GF-D8 (cell line): ENCODE results near the gene IGF2BP1.
"Not testable (repeated sequence)": the region's sequence is repeated elsewhere in the genome, so short reads cannot be mapped to it uniquely, and the experiment has no call there.

Source experiments
- DNase-seq: peaks from one replicate; lab custom pipeline; 2025; lab: John Stamatoyannopoulos, UW

IGF2BP1 gene

DNA sequence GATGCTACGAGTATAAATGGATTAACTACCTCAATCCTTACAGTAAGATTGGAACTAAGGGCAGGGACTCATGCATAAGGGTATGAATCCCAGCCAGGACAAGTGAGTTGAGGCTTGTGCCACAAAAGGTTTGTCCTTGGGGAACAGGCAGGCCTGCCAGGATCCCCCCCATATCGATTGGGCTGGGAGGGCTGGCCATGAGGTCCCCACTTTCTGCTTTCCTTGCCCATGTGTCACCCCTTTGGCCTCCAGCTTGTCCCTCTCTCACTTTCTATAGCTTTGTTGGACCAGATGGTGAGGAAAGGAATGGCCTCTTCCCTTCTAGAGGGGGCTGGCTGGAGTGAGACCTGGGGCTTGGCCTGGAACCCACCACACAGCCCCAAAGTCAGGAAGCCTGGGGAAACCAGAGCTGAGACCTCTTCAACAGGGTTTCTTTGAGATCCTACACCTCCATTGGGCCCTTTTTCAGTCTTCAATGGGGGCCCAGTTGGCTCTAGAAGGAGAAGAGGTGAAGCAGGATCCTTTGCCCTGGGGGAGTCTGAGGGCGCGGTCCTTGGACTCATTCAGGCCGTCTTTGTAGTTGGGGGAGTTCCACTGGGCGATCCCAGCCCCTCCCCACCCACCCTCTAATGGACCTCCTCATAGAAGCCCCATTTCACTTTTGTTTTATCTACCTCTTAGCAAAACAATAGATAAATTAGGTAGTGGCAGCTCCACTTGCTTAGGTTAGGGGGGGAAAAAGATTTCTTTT, 57.3 kb downstream of the IGF2BP1 start:
- DNase-seq = no peak

DNA sequence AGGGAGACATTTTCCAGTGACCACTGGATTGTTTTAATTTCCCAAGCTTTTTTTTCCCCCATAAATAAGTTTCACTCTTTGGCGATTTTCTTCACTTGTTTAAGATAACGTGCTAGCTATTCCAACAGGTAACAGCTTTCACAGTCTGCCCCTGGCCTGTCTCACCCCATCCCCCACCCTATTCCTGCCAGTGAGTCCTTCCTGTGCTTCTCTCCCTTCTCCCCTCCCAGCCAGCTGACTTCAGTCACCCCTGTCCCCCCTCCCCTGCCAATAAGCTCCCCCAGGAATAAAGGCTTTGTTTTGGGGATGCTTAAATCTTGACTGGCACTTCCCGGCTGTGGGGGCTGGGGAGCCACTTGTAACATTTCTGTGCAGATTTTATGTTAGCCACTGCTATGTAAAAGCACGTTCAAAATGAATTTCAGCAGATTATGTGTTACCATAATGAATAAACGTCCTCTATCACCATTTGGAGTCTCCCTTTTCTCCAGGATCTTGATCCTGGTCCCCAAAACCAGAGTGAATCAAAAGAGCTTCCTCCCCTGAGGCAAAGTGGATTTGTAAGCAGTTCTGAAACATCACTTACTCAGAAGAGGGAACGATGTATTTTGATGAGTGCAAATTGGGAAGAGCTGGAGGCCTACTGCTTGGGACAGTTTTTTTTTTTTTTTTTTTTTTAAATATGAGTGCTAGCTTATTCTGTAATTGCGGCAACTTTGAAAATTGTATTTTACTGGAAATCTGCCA, 58.2 kb downstream of the IGF2BP1 start:
- DNase-seq = no peak

DNA sequence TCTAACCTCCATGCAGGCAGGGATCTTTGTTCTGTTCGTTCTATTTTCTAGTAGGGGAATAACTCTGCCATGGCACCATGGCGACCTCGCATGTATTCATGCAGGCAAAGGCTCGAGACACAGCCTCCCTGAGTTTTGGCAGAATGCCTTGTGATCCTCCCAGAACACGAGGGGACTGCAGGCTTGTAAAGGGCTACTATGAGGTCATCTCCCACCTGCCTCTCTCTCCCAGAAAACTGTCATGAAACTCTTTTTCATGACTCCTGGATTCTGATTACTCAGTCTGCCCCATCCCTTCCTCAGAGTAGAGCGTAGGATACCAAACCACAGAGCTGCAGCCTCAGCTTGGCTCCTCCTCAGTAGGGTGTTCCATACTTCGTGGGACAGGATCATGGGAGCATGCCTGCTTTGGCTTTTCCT, 64.3 kb downstream of the IGF2BP1 start:
- DNase-seq = no peak

DNA sequence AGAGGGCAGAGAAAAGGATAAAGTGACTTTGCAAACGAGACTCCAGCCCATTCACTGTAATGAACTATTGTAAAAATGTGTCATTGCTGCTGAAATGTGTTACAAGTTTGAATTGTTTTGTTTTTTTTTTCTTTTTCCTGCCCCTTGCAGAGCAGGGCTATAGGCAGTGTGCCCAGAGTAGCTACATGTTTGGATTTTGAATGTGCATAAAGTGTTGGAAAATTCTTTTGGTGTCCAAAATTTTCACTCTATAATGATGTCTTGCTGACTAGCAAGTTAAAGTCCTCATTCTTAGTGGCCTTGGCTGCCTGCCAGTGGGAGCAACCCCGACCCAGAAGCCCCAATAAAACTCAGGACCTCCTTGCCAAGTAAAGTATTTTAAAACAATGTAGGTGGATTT, 66.5 kb downstream of the IGF2BP1 start:
- no peak for DNase-seq

DNA sequence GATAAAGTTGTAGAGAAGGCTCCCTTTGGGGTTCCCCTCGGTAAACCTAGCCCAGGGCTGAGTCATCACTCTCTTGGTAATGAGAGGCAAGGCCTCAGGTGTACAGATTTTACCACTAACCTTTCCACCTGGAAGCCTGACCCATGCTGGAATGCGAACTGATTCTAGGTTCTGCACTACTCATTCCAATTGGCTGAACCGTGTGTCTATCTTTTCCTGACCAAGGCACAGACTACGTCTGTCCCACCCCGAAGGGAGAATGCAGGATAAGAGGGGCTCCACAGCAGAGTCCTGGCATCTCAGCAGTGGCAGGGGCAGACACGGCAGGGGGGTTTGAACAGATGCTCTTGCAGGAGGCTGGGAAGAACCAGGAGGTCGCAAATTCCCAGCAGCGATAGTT, 70.0 kb downstream of the IGF2BP1 start:
- DNase-seq = no peak

DNA sequence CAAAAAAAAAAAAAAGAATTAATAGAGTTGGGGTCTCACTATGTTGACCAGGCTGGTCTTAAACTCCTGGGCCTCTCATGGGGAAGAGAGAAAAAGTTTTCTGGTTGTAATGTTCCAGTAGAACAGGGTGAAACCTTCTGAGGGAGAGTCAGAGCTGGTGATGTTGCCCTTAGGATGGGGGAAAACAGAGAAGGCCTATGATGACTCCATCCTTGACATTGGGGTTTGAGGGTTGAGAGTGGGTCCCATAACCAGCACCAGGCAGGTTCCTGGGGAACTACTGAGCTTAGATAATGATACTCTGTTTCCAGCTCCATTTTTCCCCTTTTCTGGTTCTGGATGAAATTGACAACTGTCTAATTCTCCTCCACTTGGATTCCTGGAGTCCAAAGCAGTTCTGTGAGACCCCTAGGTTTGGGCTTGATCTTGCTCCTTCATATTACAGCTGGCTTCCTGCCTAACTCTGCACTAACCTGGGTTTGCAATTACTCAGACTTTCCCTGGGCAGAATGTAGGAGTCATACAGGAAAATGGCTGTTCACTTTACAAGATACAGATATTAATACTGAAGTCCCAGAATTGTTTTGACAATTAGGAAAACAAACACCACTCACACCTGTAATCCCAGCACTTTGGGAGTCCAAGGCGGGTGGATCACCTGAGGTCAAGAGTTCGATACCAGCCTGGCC, 72.5 kb downstream of the IGF2BP1 start:
- DNase-seq = no peak

DNA sequence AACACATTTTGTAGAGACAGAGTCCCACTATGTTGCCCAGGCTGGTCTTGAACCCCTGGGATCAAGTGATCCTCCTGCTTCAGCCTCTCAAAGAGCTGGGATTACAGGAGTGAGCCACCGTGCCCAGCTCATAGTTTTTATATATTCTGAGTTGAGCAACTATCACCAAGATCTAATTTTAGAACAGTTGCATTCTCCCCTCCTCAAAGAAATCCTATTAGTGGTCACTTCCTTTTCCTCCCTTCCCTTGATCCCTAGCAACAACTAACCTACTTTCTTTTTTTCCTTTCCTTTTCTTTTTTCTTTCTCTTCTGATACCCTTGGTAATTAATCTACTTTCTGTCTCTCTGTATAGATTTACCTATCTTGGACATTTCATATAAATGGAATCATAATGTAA, 73.9 kb downstream of the IGF2BP1 start:
- no peak for DNase-seq

DNA sequence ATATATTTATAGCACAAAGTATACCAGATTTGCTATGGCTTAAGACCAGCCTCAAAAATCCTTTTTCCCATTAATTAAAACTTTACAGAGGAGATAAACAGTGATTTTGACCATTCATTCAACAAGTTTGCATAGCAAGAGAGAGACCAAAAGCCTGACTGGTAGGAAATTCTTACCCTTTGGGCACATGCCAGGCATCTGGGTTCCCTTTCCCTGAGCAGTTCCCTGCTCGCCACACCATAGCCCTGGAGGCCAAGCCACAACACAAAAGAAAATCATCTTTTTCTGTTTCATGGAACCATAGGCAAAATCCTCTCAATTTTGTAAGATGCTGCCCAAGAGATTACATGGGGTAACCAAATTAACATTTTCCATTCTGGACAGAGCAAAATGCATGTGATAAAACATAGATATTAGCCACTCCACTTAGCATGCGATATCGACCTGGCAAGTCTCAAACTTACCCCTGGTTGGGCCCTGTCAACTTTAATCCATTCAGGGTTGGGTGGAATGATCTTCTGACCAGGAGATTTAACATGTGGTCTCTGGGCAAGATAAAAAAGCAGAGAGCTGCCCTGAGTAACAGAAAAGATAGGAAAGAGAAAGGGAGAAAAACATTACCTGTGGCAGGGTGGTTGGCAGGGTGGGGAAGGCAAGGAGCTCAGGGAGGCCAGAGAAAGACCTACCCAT, 77.8 kb downstream of the IGF2BP1 start:
- no peak for DNase-seq

DNA sequence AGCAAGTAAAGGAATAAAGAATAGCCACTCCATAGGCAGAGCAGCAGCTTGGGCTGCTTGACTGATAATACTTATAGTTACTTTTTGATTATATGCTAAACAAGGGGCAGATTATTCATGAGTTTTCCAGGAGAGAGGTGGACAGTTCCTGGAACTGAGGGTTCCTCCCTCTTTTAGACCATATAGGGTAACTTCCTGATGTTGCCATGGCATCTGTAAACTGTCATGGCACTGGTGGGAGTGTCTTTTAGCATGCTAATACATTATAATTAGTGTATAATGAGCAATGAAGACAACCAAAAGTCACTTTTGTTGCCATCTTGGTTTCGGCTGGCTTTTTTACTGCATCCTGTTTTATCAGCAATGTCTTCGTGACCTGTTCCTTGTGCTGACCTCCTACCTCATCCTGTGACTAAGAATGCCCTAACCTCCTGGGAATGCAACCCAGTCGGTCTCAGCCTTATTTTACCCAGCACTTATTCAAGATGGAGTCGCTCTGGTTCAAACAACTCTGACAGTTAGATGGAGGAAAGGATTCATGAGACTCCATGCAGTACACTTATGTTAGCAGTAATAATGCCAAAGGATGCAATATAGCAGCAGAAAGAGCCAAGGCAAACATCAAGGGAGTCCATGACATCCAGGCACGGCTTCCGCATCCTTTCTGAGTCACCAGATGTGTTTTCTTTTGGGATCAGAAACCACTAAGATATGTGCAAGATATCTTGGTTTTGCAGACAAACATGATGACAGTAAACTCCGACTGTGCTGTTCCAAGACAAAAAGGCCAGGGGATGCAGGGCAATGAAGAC, 79.6 kb downstream of the IGF2BP1 start:
- DNase-seq = no peak

DNA sequence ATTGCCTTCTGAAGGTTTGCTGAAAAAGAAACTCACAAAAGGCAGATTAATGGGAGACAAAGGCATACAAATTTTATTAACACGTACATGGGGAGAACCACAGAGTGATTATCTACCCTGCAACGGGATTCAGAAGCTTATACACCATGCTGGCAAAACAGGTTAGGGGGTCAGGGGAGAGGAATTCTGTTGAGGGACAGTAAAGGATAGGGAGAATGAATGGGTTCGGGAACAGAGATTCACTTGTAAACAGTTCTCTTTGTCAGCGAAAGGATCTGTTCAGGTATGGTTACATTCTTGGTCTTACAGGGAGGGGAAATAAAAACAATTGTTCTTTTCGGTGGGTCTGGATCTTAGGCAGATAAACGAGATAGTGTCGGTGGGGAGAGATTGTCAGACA, 81.1 kb downstream of the IGF2BP1 start:
- no peak for DNase-seq

DNA sequence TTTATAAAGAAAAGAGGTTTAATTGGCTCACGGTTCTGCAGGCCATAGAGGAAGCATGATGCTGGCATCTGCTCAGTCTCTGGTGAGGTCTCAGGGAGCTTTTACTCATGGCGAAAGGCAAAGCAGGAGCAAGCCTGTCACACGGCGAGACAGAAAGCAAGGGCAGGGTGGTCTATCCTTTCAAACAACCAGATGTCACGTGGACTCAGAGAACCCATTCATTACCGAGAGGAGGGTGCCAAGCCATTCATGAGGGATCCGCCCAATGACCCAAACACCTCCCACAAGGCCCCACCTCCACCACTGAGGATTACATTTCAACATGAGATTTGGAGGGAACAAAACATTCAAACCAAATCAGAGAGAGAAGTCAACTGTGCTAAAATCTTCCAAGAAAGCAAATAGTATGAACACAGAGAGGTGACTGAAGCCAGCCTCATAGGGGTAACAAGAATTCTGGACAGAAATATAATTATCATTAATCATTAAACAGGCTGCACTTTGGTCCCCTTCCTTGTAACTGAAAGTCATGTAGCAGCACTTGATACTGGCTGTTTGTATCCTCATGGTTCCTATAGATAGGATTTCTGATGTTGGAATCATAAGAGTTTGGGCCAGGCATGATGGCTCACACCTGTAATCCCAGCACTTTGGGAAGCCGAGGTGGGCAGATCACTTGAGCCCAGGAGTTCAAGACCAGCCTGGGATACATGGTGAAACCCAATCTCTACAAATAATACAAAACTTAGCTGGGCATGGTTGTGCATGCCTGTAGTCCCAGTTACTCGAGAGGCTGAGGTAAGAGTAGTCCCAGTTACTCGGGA, 82.9 kb downstream of the IGF2BP1 start:
- DNase-seq = no peak

DNA sequence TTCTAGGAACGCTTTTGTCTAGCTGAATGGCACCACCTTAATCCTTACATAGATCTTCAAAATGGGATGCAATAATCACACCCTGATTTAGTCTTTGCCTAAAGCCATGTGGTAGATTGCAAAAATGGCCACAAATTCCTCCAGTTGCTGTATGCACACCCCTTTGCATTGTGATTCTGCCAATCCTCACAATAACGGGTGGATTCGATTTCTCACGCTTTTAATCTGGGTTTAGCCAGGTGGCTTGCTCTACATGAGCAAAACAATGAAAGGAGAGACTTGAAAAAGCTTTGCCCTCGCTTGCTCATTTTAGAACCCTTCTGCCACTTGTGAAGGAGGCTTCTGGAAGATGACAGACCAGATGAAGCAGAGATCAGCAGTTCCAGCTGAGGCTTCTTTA, 85.0 kb downstream of the IGF2BP1 start:
- DNase-seq = no peak

DNA sequence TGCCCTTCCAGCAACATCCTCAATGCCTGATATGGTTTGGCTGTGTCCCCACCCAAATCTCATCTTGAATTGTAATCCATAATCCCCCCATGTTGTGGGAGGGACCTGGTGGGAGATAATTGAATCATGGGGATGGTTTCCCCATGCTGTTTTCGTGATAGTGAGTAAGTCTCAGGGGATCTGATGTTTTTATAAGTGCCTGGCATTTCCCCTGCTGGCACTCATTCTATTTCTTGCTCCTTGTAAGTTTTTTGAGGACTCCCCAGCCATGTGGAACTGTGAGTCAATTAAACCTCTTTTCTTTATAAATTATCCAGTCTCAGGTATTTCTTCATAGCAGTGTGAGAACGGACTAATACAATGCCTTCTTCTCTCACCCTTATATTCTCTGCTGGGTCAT, 87.9 kb downstream of the IGF2BP1 start:
- not testable (repeated sequence) for DNase-seq

DNA sequence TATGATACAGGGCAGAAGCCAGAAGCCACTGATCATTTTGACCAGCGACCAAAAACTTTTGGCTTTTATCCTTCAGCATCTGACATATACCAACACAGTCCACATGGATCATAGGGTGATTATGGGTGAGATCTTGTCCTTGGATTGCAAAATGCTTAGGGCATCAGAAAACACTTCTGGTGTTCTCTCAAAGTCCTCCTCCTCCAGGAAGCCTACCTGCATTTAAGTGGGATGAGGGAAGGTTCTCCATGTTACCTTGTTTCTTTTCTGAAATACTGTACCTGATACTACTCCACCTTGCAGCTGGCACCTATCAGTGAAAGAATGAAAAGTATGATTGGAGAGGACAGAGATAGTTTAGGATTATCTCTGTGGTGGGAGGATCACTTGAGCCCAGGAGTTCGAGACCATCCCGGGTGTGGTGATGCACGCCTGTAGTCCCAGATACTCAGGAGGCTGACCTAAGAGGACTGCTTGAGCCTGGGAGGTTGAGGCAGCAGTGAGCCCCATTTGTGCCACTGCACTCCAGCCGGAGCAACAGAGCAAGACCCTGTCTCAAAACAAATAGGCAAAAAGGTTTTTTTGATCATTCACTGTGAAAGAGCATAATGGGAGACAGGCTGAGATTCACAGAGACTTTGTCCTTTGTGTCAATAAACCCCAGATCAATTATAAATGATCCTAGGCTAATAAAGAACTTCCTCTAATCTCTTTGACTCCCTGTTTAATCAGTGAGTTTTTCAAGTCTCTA, 88.6 kb downstream of the IGF2BP1 start:
- DNase-seq = no peak

DNA sequence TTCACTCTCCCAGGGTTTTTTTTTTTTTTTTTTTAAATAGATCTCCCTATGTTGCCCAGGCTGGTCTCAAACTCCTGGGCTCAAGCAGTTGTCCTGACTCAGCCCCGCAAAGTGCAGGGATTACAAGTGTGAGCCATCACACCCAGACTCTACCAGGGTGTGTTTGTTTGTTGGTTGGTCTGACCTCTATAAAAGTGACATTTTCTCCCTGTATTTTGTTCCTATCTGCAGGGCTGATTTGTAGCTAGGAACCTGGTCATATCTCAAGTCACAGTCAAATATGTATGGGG, 89.1 kb downstream of the IGF2BP1 start:
- DNase-seq = no peak

DNA sequence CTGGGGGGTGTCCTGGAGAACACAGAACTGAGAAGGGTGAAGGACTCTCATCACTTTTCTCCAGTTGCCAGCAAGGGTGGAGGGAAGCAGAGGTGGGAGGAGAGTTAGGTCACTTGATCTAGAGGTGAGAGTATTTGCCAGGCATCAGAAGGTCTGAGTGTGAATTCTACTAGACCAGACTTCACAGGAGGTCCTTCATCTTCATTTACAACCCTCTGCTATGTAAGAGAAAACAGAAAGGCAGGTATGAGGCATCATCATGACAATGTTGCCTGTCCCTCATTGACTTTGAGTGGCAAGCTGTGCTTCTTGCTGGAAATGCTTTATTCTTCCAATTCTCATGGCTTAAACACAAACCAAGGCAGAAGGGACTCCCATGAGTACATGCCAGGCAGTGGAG, 89.5 kb downstream of the IGF2BP1 start:
- no peak for DNase-seq

DNA sequence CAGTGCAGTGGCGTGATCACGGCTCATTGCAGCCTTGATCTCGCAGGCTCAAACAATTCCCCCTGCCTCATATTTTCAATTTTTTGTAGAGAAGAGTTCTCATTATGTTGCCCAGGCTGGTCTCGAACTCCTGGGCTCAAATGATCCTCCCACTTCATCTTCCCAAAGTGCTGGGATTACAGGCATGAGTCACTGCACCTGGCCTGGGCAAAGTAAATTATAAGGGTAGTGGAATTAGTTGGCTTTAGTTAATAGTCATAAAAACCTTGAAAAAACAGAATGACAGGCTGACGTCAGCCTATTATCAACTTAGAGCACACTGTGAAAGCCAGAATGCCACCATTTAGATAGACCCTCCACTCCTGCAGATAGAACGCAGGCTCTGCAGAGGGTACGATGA, 91.9 kb downstream of the IGF2BP1 start:
- DNase-seq = no peak

DNA sequence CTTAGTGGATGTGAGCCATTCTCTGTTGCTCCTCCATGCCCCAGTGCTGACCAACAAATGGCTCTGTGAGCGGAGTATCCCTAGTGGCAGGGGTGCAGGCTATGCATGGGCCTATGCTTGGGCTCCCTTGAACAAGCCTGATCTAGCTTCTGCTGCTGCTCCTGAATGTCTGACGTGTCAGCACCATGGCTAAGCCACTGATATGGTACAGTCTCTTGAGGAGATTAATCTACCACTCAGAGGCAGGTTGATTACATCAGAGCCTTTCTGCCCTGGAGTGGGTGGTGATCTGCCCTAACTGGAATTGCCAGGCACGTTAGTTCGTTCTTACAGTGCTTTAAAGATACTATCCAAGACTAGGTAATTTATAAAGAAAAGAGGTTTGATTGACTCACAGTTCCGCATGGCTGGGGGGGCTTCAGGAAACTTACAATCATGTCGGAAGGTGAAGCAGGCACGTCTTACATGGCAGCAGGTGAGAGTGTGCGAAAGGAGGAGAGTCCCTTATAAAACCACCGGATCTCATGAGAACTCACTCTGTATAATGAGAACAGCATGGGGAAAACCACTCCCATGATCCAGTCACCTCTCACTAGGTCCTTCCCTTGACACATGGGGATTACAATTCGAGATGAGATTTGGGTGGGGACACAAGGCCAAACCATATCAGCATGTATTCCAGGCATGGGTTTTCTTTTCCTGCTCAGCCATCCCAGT, 93.9 kb downstream of the IGF2BP1 start:
- DNase-seq = no peak

DNA sequence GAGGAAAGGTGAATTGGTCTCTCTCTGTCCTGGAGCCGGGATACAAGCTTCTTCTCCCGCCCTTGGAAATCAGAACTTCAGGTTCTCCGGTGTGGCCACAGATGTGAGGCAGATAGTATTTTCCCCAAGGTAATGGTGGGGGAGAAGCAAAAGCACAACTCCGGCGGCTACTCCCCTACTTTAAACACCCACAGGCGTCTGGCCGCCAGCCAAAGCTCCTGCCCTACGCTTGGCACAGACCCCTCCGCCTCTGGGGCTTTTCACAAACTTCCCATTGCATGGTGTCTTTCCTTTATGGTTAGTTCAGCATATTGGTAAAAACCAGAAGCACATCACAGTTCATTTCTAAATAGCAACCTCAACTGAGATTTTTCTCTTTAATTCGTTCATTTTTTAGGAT, 95.9 kb downstream of the IGF2BP1 start:
- no peak for DNase-seq

DNA sequence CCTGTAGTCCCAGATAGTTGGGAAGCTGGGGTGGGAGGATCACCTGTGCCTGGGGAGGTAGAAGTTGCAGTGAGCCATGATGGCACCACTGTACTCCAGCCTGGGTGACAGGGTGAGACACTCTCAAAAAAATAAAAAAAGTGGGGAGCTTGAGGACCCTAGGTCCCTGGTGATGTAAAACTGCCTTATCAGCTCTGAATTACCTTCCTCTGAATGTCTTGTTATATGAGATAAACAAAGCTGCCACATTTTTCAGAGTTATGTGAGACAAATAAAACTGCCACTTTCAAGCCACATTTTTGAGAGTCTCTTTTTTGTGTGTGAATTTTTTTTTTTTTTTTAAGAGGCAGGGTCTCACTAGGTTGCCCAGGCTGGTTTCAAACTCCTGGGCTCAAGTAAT, 103.4 kb downstream of the IGF2BP1 start:
- no peak for DNase-seq
